ENCODE data around the gene HIC2. TPM values are rescaled to one million over a fixed set of nuclear protein-coding genes. Genes with fewer than 3 reads are reported as not detected.
A peak's percentile ranks its signal among the peaks of the same experiment; 100 is the strongest.
"Not testable (repeated sequence)": the region's sequence is repeated elsewhere in the genome, so short reads cannot be mapped to it uniquely, and the experiment has no call there.

Gene HIC2
- total and polyA plus RNA-seq, 9 donors = 4.2 to 9.6 (median 5.5) TPM

DNA sequence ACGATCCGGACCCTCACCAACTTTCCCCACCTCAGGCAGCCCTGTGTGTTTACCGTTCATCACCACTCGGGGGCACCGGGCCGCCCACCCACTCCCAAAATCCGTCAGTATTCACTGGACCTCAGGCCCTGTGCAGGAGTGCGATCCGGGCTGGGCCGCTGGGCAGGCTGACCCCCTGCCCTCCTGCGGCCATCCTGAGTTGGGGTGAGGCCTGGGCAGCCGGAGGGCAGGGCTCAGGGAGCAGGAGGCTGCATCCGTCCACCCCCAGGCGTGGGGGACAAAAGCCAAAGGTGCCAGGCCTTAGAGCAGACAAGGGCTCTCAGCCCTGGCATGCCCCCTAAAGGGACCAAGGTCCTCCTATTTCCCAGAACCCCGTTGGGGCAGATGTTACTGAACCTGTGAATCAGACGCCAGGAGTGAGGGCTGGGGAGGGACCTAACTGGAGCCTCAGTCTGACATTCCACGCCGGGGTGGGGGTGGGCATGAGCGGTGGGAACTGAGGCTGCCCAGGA lies 33.2 kb downstream of the HIC2 start:
- Histone ChIP-seq H3K4me1 (ENCODE audit: control insufficient read depth, insufficient read depth, low read length) (peaks cover 3% of the 10 kb centered on the region), H3K27ac (ENCODE audit: low read length) (no peak overlapping the region), H3K4me3 (ENCODE audit: low read length) (no peak overlapping the region), H3K36me3 (ENCODE audit: control insufficient read depth, insufficient read depth, low read length) (peaks cover 38% of the 10 kb centered on the region), H3K9me3 (replicated peaks; ENCODE audit: control insufficient read depth, low read depth, low read length) (no peaks in the 10 kb centered on the region), H3K27me3 (ENCODE audit: control insufficient read depth, insufficient read depth, low read length) (no peaks in the 10 kb centered on the region)
- no peak for DNase-seq
- 70% methylated on average over 9 of the region's 19 CpGs for WGBS (ENCODE audit: insufficient coverage)

DNA sequence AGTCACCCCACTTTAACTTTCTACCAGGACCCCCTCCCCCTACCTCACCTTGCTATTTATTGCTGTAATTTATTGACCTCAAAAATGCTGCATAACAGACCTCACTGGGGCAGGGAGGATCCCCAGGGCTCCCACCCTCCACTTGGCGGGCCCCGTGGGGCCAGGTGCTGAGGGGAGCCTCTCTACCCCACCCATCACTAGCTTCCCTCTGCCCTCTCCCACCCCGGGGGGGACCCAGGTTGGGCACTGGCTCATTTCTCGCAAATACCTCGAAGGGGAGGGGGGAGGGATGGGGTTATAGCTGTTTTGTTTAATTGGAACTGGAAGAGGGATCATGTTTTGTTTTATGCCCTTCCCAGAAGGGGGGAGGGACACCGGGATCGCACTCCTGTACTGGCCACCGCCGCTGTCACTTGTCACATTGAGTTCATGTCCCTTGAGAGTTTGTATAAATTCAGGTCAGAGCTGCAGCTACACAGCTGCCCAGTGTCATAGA lies 33.7 kb downstream of the HIC2 start:
- H3K4me1 ChIP-seq (ENCODE audit: control insufficient read depth, insufficient read depth, low read length) = no peaks in the 10 kb centered on the region
- WGBS (ENCODE audit: insufficient coverage) = 64% methylated on average over 4 of the region's 9 CpGs

DNA sequence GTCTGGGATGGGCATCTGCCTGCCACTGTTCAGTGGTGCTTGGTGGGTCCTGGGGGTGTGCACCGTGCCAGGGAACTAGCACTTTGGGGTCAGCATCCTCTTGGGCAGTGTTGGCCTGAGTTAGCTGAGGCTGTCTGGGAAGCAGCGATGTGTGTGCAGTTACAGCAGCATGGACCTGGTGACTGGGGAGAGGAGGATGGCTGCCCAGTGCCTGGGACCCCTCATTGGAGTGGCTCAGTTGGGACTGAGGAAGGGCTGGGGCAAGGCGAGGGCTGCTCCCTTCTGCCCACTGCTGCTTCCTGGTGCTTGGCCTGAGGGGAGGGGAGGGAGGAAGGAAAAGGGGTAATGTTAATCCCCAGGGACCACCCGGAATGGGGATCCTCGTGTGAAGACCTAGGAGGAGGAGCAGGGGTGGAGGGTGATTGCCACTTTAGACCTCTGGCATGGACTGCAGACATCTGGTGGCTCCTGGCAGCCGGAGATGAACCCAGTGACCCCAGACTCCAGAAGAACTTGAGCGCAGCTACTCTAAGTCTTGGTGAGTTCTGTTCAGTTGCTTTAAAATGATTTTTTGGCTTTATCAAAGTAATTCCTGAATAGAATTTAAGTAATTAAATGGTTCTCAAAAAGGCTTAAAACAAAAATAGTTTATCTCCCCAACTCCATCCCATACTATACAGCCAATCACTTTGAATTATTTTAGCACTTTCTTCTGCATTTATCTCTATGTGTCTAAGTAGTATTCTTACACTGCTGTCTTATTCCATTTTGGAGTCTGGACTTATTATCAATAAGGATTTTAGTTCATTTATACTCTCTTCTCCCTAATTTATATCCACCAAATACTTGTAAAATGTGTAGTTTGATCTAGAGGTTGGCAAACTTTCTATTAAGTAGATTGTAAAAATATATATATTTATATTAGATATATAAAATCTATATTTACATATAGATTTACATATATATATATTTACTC lies 34.7 kb downstream of the HIC2 start:
- Histone ChIP-seq H3K9me3 (replicated peaks; ENCODE audit: control insufficient read depth, low read depth, low read length) (no peaks in the 10 kb centered on the region), H3K4me1 (ENCODE audit: control insufficient read depth, insufficient read depth, low read length) (no peaks in the 10 kb centered on the region), H3K27ac (ENCODE audit: low read length) (no peak overlapping the region), H3K4me3 (ENCODE audit: low read length) (no peak overlapping the region), H3K36me3 (ENCODE audit: control insufficient read depth, insufficient read depth, low read length) (peaks cover 24% of the 10 kb centered on the region), H3K27me3 (ENCODE audit: control insufficient read depth, insufficient read depth, low read length) (no peaks in the 10 kb centered on the region)
- no peak for DNase-seq
- 66% methylated on average over 5 of the region's 7 CpGs for WGBS (ENCODE audit: insufficient coverage)

More for the DNA sequence above, 33.7 kb downstream of the HIC2 start:
- peaks cover 33% of the 10 kb centered on the region for H3K36me3 ChIP-seq (ENCODE audit: control insufficient read depth, insufficient read depth, low read length)
- H3K27ac ChIP-seq (ENCODE audit: low read length) = no peak overlapping the region
- no peak for DNase-seq
- no peaks in the 10 kb centered on the region for H3K27me3 ChIP-seq (ENCODE audit: control insufficient read depth, insufficient read depth, low read length)
- no peak overlapping the region for H3K4me3 ChIP-seq (ENCODE audit: low read length)
- no peaks in the 10 kb centered on the region for H3K9me3 ChIP-seq (replicated peaks; ENCODE audit: control insufficient read depth, low read depth, low read length)

DNA sequence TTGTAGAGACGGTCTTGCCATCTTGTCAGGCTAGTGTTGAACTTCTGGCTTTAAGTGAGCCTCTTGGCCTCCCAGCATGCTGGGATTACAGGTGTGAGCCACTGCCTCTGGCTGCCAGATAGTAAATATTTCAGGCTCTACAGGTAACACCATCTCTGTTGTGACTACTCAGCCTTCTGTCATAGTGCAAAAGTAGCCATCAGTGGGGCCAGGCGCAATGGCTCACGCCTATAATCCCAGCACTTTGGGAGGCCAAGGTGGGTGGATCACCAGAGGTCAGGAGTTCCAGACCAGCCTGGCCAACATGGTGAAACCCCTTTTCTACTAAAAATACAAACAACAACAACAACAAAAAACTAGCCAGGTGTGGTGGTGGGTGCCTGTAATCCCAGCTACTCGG lies 35.5 kb downstream of the HIC2 start:
- H3K27ac ChIP-seq (ENCODE audit: low read length); H3K9me3 ChIP-seq (replicated peaks; ENCODE audit: control insufficient read depth, low read depth, low read length); DNase-seq; H3K4me1 ChIP-seq (ENCODE audit: control insufficient read depth, insufficient read depth, low read length); H3K4me3 ChIP-seq (ENCODE audit: low read length); H3K27me3 ChIP-seq (ENCODE audit: control insufficient read depth, insufficient read depth, low read length): not testable (repeated sequence)
- 94% methylated on average over 3 of the region's 4 CpGs for WGBS (ENCODE audit: insufficient coverage)
- H3K36me3 ChIP-seq (ENCODE audit: control insufficient read depth, insufficient read depth, low read length) = peaks cover 17% of the 10 kb centered on the region

DNA sequence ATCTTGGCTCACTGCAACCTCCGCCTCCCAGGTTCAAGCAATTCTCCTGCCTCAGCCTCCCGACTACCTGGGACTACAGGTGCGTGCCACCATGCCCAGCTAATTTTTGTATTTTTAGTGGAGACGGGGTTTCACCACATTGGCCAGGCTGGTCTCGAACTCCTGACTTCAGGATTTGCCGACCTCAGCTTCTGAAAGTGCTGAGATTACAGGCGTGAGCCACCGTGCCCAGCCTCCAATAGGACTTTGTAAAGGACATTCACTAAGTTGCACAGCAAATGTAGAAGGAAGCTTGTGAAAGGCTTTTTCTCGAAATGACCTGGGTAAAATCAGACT lies 37.8 kb downstream of the HIC2 start:
- H3K36me3 ChIP-seq (ENCODE audit: control insufficient read depth, insufficient read depth, low read length); H3K27me3 ChIP-seq (ENCODE audit: control insufficient read depth, insufficient read depth, low read length); DNase-seq; H3K9me3 ChIP-seq (replicated peaks; ENCODE audit: control insufficient read depth, low read depth, low read length); H3K4me3 ChIP-seq (ENCODE audit: low read length); H3K27ac ChIP-seq (ENCODE audit: low read length); H3K4me1 ChIP-seq (ENCODE audit: control insufficient read depth, insufficient read depth, low read length): not testable (repeated sequence)
- 94% methylated on average over 9 of the region's 9 CpGs for WGBS (ENCODE audit: insufficient coverage)

DNA sequence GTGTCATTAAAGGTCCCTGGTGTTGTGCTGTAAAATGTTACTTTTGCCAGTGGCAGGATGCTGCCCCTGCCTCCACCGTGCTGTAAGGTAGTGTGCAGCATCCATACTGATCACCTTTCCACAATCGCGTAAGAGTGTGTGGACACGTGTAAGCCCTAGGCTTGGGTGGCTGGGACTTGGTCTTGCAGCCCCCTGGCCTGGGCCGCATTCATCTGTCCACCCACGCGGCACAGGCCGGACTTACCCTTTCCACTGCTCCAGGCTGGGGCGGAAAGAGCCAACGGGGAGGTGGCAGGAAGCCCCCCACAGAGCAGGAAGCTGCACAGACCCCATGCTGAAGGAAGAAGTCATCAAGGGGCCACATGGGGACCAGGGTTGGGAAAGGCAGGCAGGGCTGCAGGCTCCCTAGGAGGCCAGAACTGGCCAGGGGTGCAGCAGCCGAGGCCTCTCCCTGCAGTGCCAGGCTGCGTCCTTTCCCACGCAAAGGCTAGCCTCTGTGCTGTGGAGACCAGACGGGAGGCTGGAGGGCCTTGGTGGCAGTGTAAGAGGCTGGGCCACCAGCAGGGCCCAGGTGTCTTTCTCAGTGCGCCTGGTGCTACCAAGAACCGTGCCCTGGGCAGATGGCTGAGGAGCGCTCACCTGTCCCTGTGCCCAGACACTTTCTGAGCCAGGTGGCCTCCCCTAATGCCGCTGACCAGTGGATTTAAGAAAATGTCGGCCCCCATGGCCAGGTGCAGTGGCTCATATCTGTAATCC lies 38.3 kb downstream of the HIC2 start:
- no peak overlapping the region for H3K27ac ChIP-seq (ENCODE audit: low read length)
- peaks cover 3% of the 10 kb centered on the region for H3K36me3 ChIP-seq (ENCODE audit: control insufficient read depth, insufficient read depth, low read length)
- no peak for DNase-seq
- no peaks in the 10 kb centered on the region for H3K27me3 ChIP-seq (ENCODE audit: control insufficient read depth, insufficient read depth, low read length)
- H3K4me1 ChIP-seq (ENCODE audit: control insufficient read depth, insufficient read depth, low read length) = no peaks in the 10 kb centered on the region
- no peak overlapping the region for H3K4me3 ChIP-seq (ENCODE audit: low read length)
- no peaks in the 10 kb centered on the region for H3K9me3 ChIP-seq (replicated peaks; ENCODE audit: control insufficient read depth, low read depth, low read length)
- WGBS (ENCODE audit: insufficient coverage) = 82% methylated on average over 16 of the region's 19 CpGs

DNA sequence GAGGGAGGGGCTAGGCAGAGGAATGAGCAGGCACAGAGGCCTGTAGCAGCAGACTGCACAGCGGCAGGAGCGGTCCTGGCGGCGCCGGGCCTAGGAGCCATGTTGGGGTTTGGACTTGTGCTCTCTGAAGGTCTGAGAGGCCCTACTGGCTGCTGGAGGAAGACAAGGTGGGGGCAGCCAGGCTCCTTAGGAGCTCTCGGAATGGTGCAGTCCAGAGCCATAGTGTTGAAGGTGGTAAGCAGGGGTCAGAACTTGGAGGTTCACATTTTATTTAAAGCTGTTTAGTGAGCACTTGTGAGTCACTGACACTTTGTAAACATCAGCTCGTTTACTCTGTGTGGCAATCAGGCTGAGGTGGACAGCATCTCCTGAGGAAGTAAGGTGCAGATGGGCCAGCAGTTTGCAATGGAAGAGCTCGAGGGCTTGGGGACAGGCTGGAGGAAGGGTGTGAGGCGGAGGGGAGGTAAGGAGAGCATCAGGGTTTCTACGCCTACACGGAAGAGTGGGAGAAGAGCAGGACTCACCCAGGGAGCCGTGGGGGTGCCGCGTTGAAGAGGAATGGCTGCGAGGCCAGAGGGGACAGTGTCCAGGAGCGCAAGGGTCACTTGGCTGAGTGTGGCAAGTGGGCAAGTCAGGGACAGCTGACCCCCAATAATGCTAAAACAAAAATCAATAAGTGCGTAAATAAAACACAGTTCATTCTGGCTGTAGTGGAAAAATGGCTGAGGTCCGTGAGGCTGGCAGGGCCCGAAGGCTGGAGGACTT lies 40.0 kb downstream of the HIC2 start:
- DNase-seq = no peak
- 84% methylated on average over 14 of the region's 19 CpGs for WGBS (ENCODE audit: insufficient coverage)

DNA sequence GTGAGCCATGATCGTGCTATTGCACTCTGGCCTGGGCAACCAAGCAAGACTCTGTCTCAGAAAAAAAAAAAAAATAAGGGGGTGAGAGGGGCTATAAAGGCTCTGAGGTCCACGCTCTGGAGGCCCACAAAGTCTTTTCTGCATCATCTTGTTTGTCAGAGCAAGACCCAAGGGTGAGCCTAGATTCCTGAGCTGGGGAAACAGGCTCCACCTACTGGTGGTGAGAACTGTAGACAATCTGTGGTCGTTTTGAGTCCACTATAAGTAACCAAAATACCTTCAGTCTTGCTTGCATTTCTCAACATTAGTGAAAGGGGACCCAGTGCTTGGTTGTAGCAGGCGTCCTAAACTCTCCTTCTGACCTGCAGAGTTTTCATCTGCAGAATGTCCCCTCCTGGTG lies 45.5 kb downstream of the HIC2 start:
- not testable (repeated sequence) for H3K4me3 ChIP-seq (ENCODE audit: low read length); DNase-seq; H3K27ac ChIP-seq (ENCODE audit: low read length); H3K9me3 ChIP-seq (replicated peaks; ENCODE audit: control insufficient read depth, low read depth, low read length); H3K27me3 ChIP-seq (ENCODE audit: control insufficient read depth, insufficient read depth, low read length); H3K4me1 ChIP-seq (ENCODE audit: control insufficient read depth, insufficient read depth, low read length); H3K36me3 ChIP-seq (ENCODE audit: control insufficient read depth, insufficient read depth, low read length)
- WGBS (ENCODE audit: insufficient coverage) = no CpG with 5 or more reads among the region's 4 CpGs

More for the DNA sequence above, 40.0 kb downstream of the HIC2 start:
- Histone ChIP-seq H3K27ac (ENCODE audit: low read length) (no peak overlapping the region), H3K9me3 (replicated peaks; ENCODE audit: control insufficient read depth, low read depth, low read length) (no peaks in the 10 kb centered on the region), H3K4me3 (ENCODE audit: low read length) (no peak overlapping the region), H3K27me3 (ENCODE audit: control insufficient read depth, insufficient read depth, low read length) (no peaks in the 10 kb centered on the region), H3K4me1 (ENCODE audit: control insufficient read depth, insufficient read depth, low read length) (no peaks in the 10 kb centered on the region), H3K36me3 (ENCODE audit: control insufficient read depth, insufficient read depth, low read length) (peaks cover 3% of the 10 kb centered on the region)

DNA sequence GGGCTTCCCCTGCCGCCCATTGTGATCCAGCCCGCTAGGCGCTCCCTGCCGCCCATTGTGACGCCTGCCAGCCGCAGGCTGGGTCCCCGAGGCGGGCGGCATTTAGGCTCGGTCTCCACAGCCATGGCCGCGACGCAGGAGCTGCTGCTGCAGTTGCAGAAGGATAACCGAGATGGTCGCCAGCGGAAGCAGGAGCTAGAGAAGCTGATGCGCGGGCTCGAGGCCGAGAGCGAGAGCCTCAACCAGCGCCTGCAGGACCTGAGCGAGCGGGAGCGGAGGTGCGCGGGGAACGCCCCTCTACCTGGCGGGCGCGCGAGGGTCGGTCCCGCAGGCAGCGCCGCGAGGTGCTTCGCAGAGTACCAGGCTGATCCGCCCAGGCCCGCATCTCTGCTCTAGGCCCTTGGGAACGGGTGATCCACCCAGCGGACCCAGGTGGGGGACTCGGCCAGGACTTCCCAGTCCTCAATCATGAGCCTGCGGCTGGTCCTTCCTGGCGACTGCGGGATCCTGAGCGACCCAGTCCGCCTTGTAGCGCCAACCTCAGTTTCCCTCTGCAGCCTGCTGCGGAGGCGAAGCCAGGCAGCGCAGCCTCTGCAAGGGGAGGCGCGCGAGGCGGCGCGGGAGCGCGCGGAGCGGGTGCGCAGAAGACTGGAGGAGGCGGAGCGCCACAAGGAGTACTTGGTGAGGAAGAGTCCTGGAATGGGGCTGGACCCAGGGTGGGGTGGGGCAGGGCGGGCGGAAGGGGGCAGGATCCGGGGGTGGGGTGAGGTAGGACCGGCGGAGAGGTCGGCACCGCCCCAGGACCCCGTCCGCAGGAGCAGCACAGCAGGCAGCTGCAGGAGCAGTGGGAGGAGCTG lies 50.4 kb downstream of the HIC2 start, which contains the start of gene TMEM191C:
Gene TMEM191C (plus strand): TSS at position 51 of the 857 bp plus-strand sequence. CDS start 73 bp downstream, at position 124.
- peak within 1 kb of the TSS; percentile 26 for H3K4me3 ChIP-seq (ENCODE audit: low read length)
- not testable (repeated sequence) for DNase-seq; H3K27ac ChIP-seq (ENCODE audit: low read length); H3K36me3 ChIP-seq (ENCODE audit: control insufficient read depth, insufficient read depth, low read length); H3K9me3 ChIP-seq (replicated peaks; ENCODE audit: control insufficient read depth, low read depth, low read length); H3K4me1 ChIP-seq (ENCODE audit: control insufficient read depth, insufficient read depth, low read length); H3K27me3 ChIP-seq (ENCODE audit: control insufficient read depth, insufficient read depth, low read length)
- WGBS (ENCODE audit: insufficient coverage) = no CpG with 5 or more reads among the region's 74 CpGs
